K562 (cell line): Measurements from ENCODE around the gene JPT1. TPM values are rescaled to one million over a fixed set of nuclear protein-coding genes. Genes with fewer than 3 reads are reported as not detected.

Experiments used
- ARHGAP35 ChIP-seq: fragments of 450-650 bp; IDR thresholded peaks from 2 replicates; pipeline ENCODE4 v1.6.1; 2018; ENCODE audit not compliant: partially characterized antibody
- ATF1 ChIP-seq, 2 experiments: fragments of 450-650 bp in 1 of 2; IDR thresholded peaks; 2 replicates each; pipeline ENCODE4 v1.6.1; 2016; ENCODE audit warnings: missing compliant biosample characterization in 1 of 2, missing genetic modification characterization in 1 of 2
- CBX5 ChIP-seq: IDR thresholded peaks from 2 replicates; pipeline ENCODE4 v1.6.1; 2014; ENCODE audit warnings: low read depth, borderline replicate concordance
- CREM ChIP-seq: IDR thresholded peaks from 2 replicates; pipeline ENCODE4 v1.6.1; 2014; ENCODE audit warnings: antibody characterized with exemption, low read depth
- EP300 ChIP-seq: IDR thresholded peaks from 2 replicates; pipeline ENCODE4 v1.6.1; 2012; ENCODE audit warnings: low read length, improper control_type of control experiment
- FOXA3 ChIP-seq, 2 experiments: fragments of 450-650 bp in 1 of 2; sonication (generic) in 1 of 2; formaldehyde crosslinking; IDR thresholded peaks in 1 of 2; conservative IDR thresholded peaks in 1 of 2; 2 replicates each; pipeline versions ENCODE4 v1.4.0 to v1.8.0; 2020 to 2022; ENCODE audit warnings: mild to moderate bottlenecking in 2 of 2, missing genetic modification reagents in 1 of 2
- HDAC8 ChIP-seq: fragments of 450-650 bp; IDR thresholded peaks from 2 replicates; pipeline ENCODE4 v1.6.1; 2016; ENCODE audit warnings: mild to moderate bottlenecking, missing genetic modification characterization, moderate library complexity, missing compliant biosample characterization
- HNRNPK ChIP-seq: fragments of 200-400 bp; formaldehyde crosslinking; IDR thresholded peaks from one replicate; pipeline ENCODE4 v1.6.1; 2018; ENCODE audit warnings: mild to moderate bottlenecking, low read depth, low read length; ENCODE audit not compliant: poor library complexity, severe bottlenecking
- HOMEZ ChIP-seq: fragments of 250-450 bp; sonication (Bioruptor Pico); IDR thresholded peaks from 2 replicates; pipeline ENCODE4 v1.4.0; 2020; ENCODE audit warnings: mild to moderate bottlenecking, moderate library complexity
- KAT8 ChIP-seq: fragments of 450-650 bp; IDR thresholded peaks from 2 replicates; pipeline ENCODE4 v1.6.1; 2016; ENCODE audit warnings: low read depth, mild to moderate bottlenecking
- KLF13 ChIP-seq: fragments of 450-650 bp; IDR thresholded peaks from 2 replicates; pipeline ENCODE4 v1.6.1; 2016; ENCODE audit warnings: missing genetic modification characterization, low read depth, mild to moderate bottlenecking, missing compliant biosample characterization, moderate library complexity, borderline replicate concordance
- LCOR ChIP-seq: sonication (generic); formaldehyde crosslinking; IDR thresholded peaks from 2 replicates; pipeline ENCODE4 v1.8.0; 2022; ENCODE audit warnings: mild to moderate bottlenecking, missing genetic modification reagents
- MAFK ChIP-seq: IDR thresholded peaks from 2 replicates; pipeline ENCODE4 v1.6.1; 2011; ENCODE audit warnings: low read length, improper control_type of control experiment
- MEIS2 ChIP-seq: fragments of 450-650 bp; IDR thresholded peaks from 2 replicates; pipeline ENCODE4 v1.6.1; 2014; ENCODE audit warnings: mild to moderate bottlenecking; ENCODE audit not compliant: partially characterized antibody
- NBN ChIP-seq: fragments of 450-650 bp; IDR thresholded peaks from 2 replicates; pipeline ENCODE4 v1.6.1; 2016; ENCODE audit warnings: low read depth, mild to moderate bottlenecking
- NFE2 ChIP-seq: IDR thresholded peaks from 2 replicates; pipeline ENCODE4 v1.6.1; 2014; ENCODE audit warnings: antibody characterized with exemption, low read depth
- NFIC ChIP-seq: fragments of 450-650 bp; IDR thresholded peaks from 2 replicates; pipeline ENCODE4 v1.6.1; 2017; ENCODE audit warnings: mild to moderate bottlenecking, inconsistent platforms
- NONO ChIP-seq, 2 experiments: fragments of 200-400 bp in 1 of 2; fragments of 450-650 bp in 1 of 2; formaldehyde crosslinking in 1 of 2; IDR thresholded peaks; 2 replicates each; pipeline ENCODE4 v1.6.1; 2017; ENCODE audit warnings: low read depth in 2 of 2, mild to moderate bottlenecking in 2 of 2, moderate library complexity in 2 of 2, low read length in 1 of 2
- NR2C1 ChIP-seq, 2 experiments: fragments of 450-650 bp; IDR thresholded peaks; 2 replicates each; pipeline ENCODE4 v1.6.1; 2017; ENCODE audit warnings: mild to moderate bottlenecking in 2 of 2, antibody characterized with exemption in 1 of 2, inconsistent platforms in 1 of 2, missing compliant biosample characterization in 1 of 2, missing genetic modification characterization in 1 of 2
- PHF21A ChIP-seq: fragments of 450-650 bp; IDR thresholded peaks from 2 replicates; pipeline ENCODE4 v1.6.1; 2017; ENCODE audit warnings: low read depth, borderline replicate concordance
- PYGO2 ChIP-seq: fragments of 450-650 bp; IDR thresholded peaks from 2 replicates; pipeline ENCODE4 v1.6.1; 2016; ENCODE audit warnings: mild to moderate bottlenecking, missing genetic modification characterization, moderate library complexity, missing compliant biosample characterization
- SMARCA4 ChIP-seq: fragments of 450-650 bp; IDR thresholded peaks from 2 replicates; pipeline ENCODE4 v1.6.1; 2016
- TEAD4 ChIP-seq, 2 experiments: sonication (generic) in 1 of 2; formaldehyde crosslinking in 1 of 2; IDR thresholded peaks; 2 replicates each; pipeline versions ENCODE4 v1.6.1 to v1.8.0; 2012 to 2022; ENCODE audit warnings: borderline replicate concordance in 1 of 2, inconsistent platforms in 1 of 2, low read length in 1 of 2, mild to moderate bottlenecking in 1 of 2, missing genetic modification reagents in 1 of 2
- TOE1 ChIP-seq, 2 experiments: fragments of 450-650 bp in 1 of 2; sonication (generic) in 1 of 2; formaldehyde crosslinking in 1 of 2; IDR thresholded peaks; 2 replicates each; pipeline versions ENCODE4 v1.7.1 to v1.8.0; 2016 to 2022; ENCODE audit warnings: borderline replicate concordance in 2 of 2, mild to moderate bottlenecking in 2 of 2, antibody characterized with exemption in 1 of 2, inconsistent platforms in 1 of 2, low read depth in 1 of 2, missing genetic modification reagents in 1 of 2, moderate library complexity in 1 of 2
- WHSC1 ChIP-seq: IDR thresholded peaks from one replicate; pipeline ENCODE4 v1.6.1; 2012; ENCODE audit warnings: low read length, control low read depth, inconsistent platforms
- polyA plus RNA-seq, 8 experiments: library from polyadenylated mRNA; depleted of rRNA in 4 of 8; stranded (reverse) in 5 of 8; unstranded in 3 of 8; fragments of >200 nt; fragmentation: Nextera tagmentation in 2 of 8; fragmentation: Illumina TruSeq in 1 of 8; extraction: Ambion mirVana in 2 of 8; extraction: Trizol in 1 of 8; gene quantifications; 2 replicates each; pipeline versions ENCODE4 v1.2.1 to v1.2.3, GENCODE V29; 2011 to 2014; ENCODE audit warnings: inconsistent platforms in 1 of 8, missing spikeins in 1 of 8
- total RNA-seq, 7 experiments: library from RNA; depleted of rRNA in 6 of 7; stranded (reverse); fragments of >200 nt in 6 of 7; fragmentation: Illumina TruSeq in 2 of 7; extraction: Trizol in 2 of 7; gene quantifications; 2 replicates each; pipeline versions ENCODE4 v1.2.1 to v1.2.3, GENCODE V29; 2011 to 2021; ENCODE audit warnings: low replicate concordance in 1 of 7
- TF ChIP-seq, protein P1 (sequence below): fragments of 450-650 bp; formaldehyde crosslinking; IDR thresholded peaks from 2 replicates; pipeline ENCODE4 v1.4.0; 2020; ENCODE audit warnings: mild to moderate bottlenecking, mixed read lengths

The JPT1 gene
- total and polyA plus RNA-seq, 9 of the 15 experiments (the other 6 are each of a cell fraction or from before 2014, with no cell fraction given): 56.7 to 292 (median 144) TPM

GRCh38 chr17:75096082-75096625, 58.2 kb downstream of the JPT1 start (continued):
- TF ChIP-seq HDAC8 (tag): no peak
- TF ChIP-seq HOMEZ (CRISPR knock-in tag): no peak
- TF ChIP-seq ATF1 (CRISPR knock-in tag; IDR thresholded peaks at IDR 0.05): no peak
- TF ChIP-seq ATF1 (tag; IDR thresholded peaks at IDR 0.05): peak; percentile 55
- no peak for TF ChIP-seq PYGO2 (tag)
- 0 out of 2 replicates have a peak, but pooled peaks have one; percentile 64 for TF ChIP-seq CBX5
- 0 out of 2 replicates have a peak, but pooled peaks have one; percentile 53 for TF ChIP-seq PHF21A
- TF ChIP-seq KAT8: no peak
- TF ChIP-seq NR2C1 (IDR thresholded peaks at IDR 0.05): no peak
- TF ChIP-seq NR2C1 (tag; IDR thresholded peaks at IDR 0.05): peak; percentile 54
- TF ChIP-seq EP300: peak; percentile 78
- TF ChIP-seq NBN: peak; percentile 93
- peak; percentile 74 for TF ChIP-seq CREM
- TF ChIP-seq, protein P1, sequence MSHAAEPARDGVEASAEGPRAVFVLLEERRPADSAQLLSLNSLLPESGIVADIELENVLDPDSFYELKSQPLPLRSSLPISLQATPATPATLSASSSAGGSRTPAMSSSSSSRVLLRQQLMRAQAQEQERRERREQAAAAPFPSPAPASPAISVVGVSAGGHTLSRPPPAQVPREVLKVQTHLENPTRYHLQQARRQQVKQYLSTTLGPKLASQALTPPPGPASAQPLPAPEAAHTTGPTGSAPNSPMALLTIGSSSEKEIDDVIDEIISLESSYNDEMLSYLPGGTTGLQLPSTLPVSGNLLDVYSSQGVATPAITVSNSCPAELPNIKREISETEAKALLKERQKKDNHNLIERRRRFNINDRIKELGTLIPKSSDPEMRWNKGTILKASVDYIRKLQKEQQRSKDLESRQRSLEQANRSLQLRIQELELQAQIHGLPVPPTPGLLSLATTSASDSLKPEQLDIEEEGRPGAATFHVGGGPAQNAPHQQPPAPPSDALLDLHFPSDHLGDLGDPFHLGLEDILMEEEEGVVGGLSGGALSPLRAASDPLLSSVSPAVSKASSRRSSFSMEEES (CRISPR knock-in tag): no peak
- peak in 1 of 2 experiments; percentile 73; a peak in 1 of 4 replicates for TF ChIP-seq FOXA3 (CRISPR knock-in tag; conservative IDR thresholded peaks at IDR 0.05 in 1 of 2, IDR thresholded peaks at IDR 0.05 in 1 of 2)
- TF ChIP-seq HNRNPK: no peak
- peak; percentile 80 for TF ChIP-seq MAFK
- no peak for TF ChIP-seq NONO (IDR thresholded peaks at IDR 0.05; ENCODE audit: low read depth in 2 of 2, low read length in 1 of 2)
- TF ChIP-seq ARHGAP35: no peak
- peak; percentile 94 for TF ChIP-seq TEAD4 (IDR thresholded peaks at IDR 0.05; ENCODE audit: low read length)
- TF ChIP-seq TEAD4 (CRISPR knock-in tag; IDR thresholded peaks at IDR 0.05; ENCODE audit: borderline replicate concordance): peak; percentile 92; the same call in 1 of the 2 replicates
- TF ChIP-seq TOE1 (IDR thresholded peaks at IDR 0.05; ENCODE audit: borderline replicate concordance): 0 out of 2 replicates have a peak, but pooled peaks have one; percentile 27
- TF ChIP-seq TOE1 (CRISPR knock-in tag; IDR thresholded peaks at IDR 0.05; ENCODE audit: borderline replicate concordance, low read depth): no peak
- TF ChIP-seq LCOR (CRISPR knock-in tag): 0 out of 2 replicates have a peak, but pooled peaks have one; percentile 33
- TF ChIP-seq SMARCA4: peak; percentile 84
- peak; percentile 16 for TF ChIP-seq MEIS2
- TF ChIP-seq KLF13 (tag): 0 out of 2 replicates have a peak, but pooled peaks have one; percentile 14
- TF ChIP-seq WHSC1: no peak
- peak; percentile 98 for TF ChIP-seq NFE2
- peak; percentile 99 for TF ChIP-seq NFIC
